Neural cell (in vitro differentiated cells): Measurements from ENCODE around the gene SLC8A3. TPM values are rescaled to one million over a fixed set of nuclear protein-coding genes. Genes with fewer than 3 reads are reported as not detected.

ENCODE experiments used
- H2AFZ ChIP-seq: fragments of 200-600, 300-800 bp; sonication (generic), shearing (Covaris generic); 2 replicates; pipeline ENCODE4 v1.6.0; 2014; ENCODE audit warnings: low read depth, mild to moderate bottlenecking, antibody characterized with exemption, low read length, moderate library complexity
- H3F3A ChIP-seq: fragments of 200-600 bp; shearing (Covaris generic); 2 replicates; pipeline ENCODE4 v1.6.1; 2016; ENCODE audit warnings: mild to moderate bottlenecking, moderate library complexity, mixed read lengths, antibody characterized with exemption, low read length; ENCODE audit not compliant: insufficient read depth, poor library complexity, severe bottlenecking
- H3K27ac ChIP-seq: fragments of 200-600, 300-800 bp; sonication (generic), shearing (Covaris generic); 2 replicates; pipeline ENCODE4 v1.5.1; 2014; ENCODE audit warnings: mild to moderate bottlenecking, low read length, moderate library complexity
- H3K27me3 ChIP-seq: fragments of 300-800, 200-600 bp; sonication (generic), shearing (Covaris generic); 2 replicates; pipeline ENCODE4 v1.6.0; 2014; ENCODE audit warnings: mild to moderate bottlenecking, low read depth, low read length, moderate library complexity; ENCODE audit not compliant: insufficient read depth
- H3K36me3 ChIP-seq: fragments of 300-800, 200-600 bp; sonication (generic), shearing (Covaris generic); 2 replicates; pipeline ENCODE4 v1.5.1; 2014; ENCODE audit warnings: mild to moderate bottlenecking, antibody characterized with exemption, low read length, moderate library complexity; ENCODE audit not compliant: insufficient read depth
- H3K4me2 ChIP-seq: fragments of 300-800, 200-600 bp; sonication (generic), shearing (Covaris generic); 2 replicates; pipeline ENCODE4 v1.6.0; 2014; ENCODE audit warnings: mild to moderate bottlenecking, low read length
- H3K4me3 ChIP-seq: fragments of 300-800, 200-600 bp; sonication (generic), shearing (Covaris generic); 2 replicates; pipeline ENCODE4 v1.5.1; 2014; ENCODE audit warnings: mild to moderate bottlenecking, low read length, moderate library complexity
- H3K79me2 ChIP-seq: fragments of 200-600 bp; shearing (Covaris generic); replicated peaks from 2 replicates; pipeline ENCODE4 v1.6.0; 2014; ENCODE audit warnings: mild to moderate bottlenecking, low read length, moderate library complexity; ENCODE audit not compliant: insufficient read depth
- H3K9ac ChIP-seq: fragments of 300-800, 200-600 bp; sonication (generic), shearing (Covaris generic); 2 replicates; pipeline ENCODE4 v1.6.1; 2016; ENCODE audit warnings: mild to moderate bottlenecking, low read length, mixed read lengths
- H3K9me2 ChIP-seq: fragments of 200-600 bp; shearing (Covaris generic); 2 replicates; pipeline ENCODE4 v1.6.1; 2016; ENCODE audit warnings: mild to moderate bottlenecking, low read length, mixed read lengths; ENCODE audit not compliant: insufficient read depth
- H3K9me3 ChIP-seq: fragments of 200-600, 300-800 bp; sonication (generic), shearing (Covaris generic); 2 replicates; pipeline ENCODE4 v1.6.1; 2016; ENCODE audit warnings: mild to moderate bottlenecking, mixed run types, low read length, moderate library complexity, mixed read lengths
- H4K20me1 ChIP-seq: fragments of 200-600 bp; shearing (Covaris generic); 2 replicates; pipeline ENCODE4 v1.6.1; 2016; ENCODE audit warnings: mild to moderate bottlenecking, mixed run types; ENCODE audit not compliant: insufficient read depth
- CTCF ChIP-seq: fragments of 450-650 bp; IDR thresholded peaks from 2 replicates; pipeline ENCODE4 v1.5.1; 2014; ENCODE audit warnings: antibody characterized with exemption, mild to moderate bottlenecking, moderate library complexity; ENCODE audit not compliant: poor library complexity, severe bottlenecking
- MXI1 ChIP-seq: fragments of 450-650 bp; conservative IDR thresholded peaks from 2 replicates; pipeline ENCODE4 v1.6.1; 2014; ENCODE audit warnings: antibody characterized with exemption, mild to moderate bottlenecking; ENCODE audit not compliant: poor library complexity, severe bottlenecking
- POLR2AphosphoS5 ChIP-seq: IDR thresholded peaks from 2 replicates; pipeline ENCODE4 v1.6.1; 2012
- RAD21 ChIP-seq: fragments of 450-650 bp; conservative IDR thresholded peaks from 2 replicates; pipeline ENCODE4 v1.6.1; 2014; ENCODE audit warnings: antibody characterized with exemption, mild to moderate bottlenecking, moderate library complexity
- REST ChIP-seq: IDR thresholded peaks from 2 replicates; pipeline ENCODE4 v1.6.1; 2012; ENCODE audit warnings: borderline replicate concordance
- SMC3 ChIP-seq: fragments of 450-650 bp; conservative IDR thresholded peaks from 2 replicates; pipeline ENCODE4 v1.6.1; 2014; ENCODE audit warnings: antibody characterized with exemption, mild to moderate bottlenecking, moderate library complexity; ENCODE audit not compliant: poor library complexity
- TAF1 ChIP-seq: IDR thresholded peaks from 2 replicates; pipeline ENCODE4 v1.6.1; 2012; ENCODE audit warnings: low read depth
- polyA plus RNA-seq: library from polyadenylated mRNA; depleted of rRNA; stranded (reverse); fragments of >200 nt; gene quantifications from 2 replicates; pipeline ENCODE4 v1.2.3, GENCODE V29; 2014

Gene SLC8A3
- polyA plus RNA-seq, 1 donor from 2014 or later: 2.9 TPM

- no peak for TF ChIP-seq REST
- no peak for TF ChIP-seq CTCF
- no peak for TF ChIP-seq TAF1
- no peak for TF ChIP-seq MXI1
- TF ChIP-seq POLR2AphosphoS5: no peak
- Histone ChIP-seq H3K4me3 (no peak overlapping the region), H3K9me3 (no peaks in the 10 kb centered on the region), H3K9ac (no peak overlapping the region), H3K27me3 (no peaks in the 10 kb centered on the region), H4K20me1 (no peaks in the 10 kb centered on the region), H3K79me2 (no peaks in the 10 kb centered on the region), H2AFZ (no peak overlapping the region), H3F3A (no peaks in the 10 kb centered on the region), H3K36me3 (no peaks in the 10 kb centered on the region), H3K9me2 (no peaks in the 10 kb centered on the region), H3K4me2 (no peak overlapping the region), H3K27ac (no peak overlapping the region)
Measured at GRCh38 chr14:69999261-69999674, 189.5 kb downstream of the SLC8A3 start.

- no peaks in the 10 kb centered on the region for H4K20me1 ChIP-seq
- no peak overlapping the region for H3K4me3 ChIP-seq
- H3K36me3 ChIP-seq: no peaks in the 10 kb centered on the region
- H3K4me2 ChIP-seq: no peak overlapping the region
- no peak overlapping the region for H3K9ac ChIP-seq
- H3K27ac ChIP-seq: no peak overlapping the region
- no peaks in the 10 kb centered on the region for H3K79me2 ChIP-seq
- no peaks in the 10 kb centered on the region for H3F3A ChIP-seq
- H3K9me3 ChIP-seq: no peaks in the 10 kb centered on the region
- no peak overlapping the region for H2AFZ ChIP-seq
- H3K9me2 ChIP-seq: no peaks in the 10 kb centered on the region
- no peaks in the 10 kb centered on the region for H3K27me3 ChIP-seq
- TF ChIP-seq POLR2AphosphoS5 (no peak), CTCF (no peak), SMC3 (no peak), RAD21 (no peak), MXI1 (no peak)
Measured at GRCh38 chr14:69997849-69998248, 190.9 kb downstream of the SLC8A3 start.
